ENCODE results near the gene FNIP1.
"Not testable (repeated sequence)": the region's sequence is repeated elsewhere in the genome, so short reads cannot be mapped to it uniquely, and the experiment has no call there.

Gene FNIP1

DNA sequence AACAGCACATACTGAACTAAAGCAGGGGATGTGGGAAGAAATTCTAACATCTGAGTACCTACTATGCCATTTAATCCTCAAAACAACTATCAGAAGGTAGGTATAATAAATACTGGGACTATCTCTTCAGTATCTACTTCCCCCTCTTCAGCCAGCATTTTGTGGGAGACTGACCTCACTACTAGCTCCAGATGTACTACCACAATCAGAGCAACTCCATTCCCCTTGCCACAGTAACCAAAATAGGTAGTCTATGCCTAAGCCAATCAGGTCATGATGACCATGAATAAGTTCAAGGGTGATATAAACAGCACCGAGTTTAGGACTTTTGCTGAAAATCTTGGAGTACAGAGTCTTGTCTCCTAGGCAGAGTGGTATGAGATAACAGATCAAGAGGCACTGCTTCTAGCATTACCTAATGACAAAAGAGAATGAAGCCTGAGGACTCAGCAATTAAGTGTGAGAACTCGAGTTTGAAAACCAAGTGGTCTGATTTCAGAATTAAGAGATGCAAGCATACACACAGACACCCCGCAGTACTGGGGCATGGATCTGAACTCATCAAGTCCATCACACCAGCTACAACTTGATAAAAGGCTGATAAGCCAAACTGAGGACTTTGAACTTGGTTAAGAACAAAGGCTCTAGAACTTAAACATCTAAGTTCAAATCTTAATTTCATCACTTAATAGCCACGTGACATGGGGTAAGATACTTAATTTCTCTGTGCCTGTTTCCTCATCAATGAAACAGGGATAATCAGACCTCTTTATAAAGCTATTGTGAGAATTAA lies 9.7 kb downstream of the FNIP1 start:
- no peak for DNase-seq

DNA sequence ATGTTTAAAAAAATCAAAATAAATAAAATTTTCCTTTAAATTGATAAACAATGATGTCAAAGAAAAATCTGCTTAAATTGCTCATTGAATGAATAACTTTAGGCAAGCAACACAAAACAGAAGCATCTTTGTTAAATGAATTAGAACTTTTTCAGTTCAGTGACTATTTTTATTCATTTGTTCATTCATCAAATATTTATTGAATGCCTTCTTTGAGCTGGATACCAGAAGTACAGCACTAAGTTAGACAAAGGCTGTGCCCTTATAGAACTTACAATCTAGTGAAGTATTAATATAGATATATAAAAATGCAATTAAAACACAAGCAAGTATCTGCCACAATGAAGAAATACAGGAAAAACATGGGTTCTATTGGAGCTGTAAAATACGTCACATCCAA lies 10.8 kb downstream of the FNIP1 start:
- no peak for DNase-seq

DNA sequence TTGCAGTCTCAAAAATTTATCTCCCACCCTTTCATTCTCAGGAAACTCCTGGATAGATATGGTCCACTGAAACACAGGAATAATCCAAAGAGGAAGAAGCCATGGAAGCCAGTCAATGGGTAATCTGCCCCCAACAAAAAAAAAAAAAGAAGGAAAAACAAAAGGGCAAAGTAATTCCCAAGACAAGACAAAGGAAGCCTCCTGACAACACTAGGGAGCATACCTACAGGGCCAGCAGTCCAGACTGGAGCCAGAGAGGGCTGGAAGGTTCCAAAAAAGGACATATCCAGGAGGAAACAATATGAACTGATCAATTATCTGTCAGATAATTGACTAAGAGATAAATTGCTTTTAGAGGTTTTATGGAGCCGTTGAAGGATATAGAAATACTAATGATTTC lies 12.9 kb downstream of the FNIP1 start:
- DNase-seq: no peak

DNA sequence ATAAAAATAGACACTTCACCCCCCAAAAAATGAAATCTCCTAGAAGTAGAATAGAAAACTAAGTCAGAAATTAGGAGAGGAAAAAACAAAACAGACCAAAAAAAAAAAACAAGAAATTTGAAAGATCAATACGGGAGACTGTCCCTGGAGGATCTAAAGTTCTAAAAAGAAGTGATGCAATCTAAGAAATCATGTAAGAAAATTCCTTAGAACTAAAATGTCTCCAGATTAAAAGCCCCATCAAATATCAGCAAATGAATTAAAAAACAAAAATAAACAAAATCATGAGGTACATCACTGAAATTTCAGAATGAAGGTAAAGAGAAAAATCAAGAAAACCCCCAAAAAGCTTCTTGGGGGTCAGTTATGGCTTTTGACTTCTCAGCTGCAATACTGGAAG lies 13.5 kb downstream of the FNIP1 start:
- no peak for DNase-seq

DNA sequence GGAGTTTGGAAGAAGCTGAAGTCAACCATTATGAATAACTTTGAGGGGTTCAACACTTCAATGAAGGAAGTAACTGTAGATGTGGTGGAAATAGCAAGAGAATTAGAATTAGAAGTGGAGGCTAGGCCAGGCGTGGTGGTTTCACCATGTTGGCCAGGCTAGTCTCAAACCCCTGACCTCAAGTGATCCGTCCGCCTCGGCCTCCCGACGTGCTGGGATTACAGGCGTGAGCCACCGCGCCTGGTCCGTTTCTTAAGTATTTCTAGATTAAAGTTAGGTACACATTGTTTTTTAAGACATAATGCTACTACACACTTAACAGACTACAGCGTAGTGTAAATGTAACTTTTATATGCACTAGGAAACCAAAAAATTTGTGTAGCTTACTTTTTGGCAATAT lies 14.1 kb downstream of the FNIP1 start:
- no peak for DNase-seq

DNA sequence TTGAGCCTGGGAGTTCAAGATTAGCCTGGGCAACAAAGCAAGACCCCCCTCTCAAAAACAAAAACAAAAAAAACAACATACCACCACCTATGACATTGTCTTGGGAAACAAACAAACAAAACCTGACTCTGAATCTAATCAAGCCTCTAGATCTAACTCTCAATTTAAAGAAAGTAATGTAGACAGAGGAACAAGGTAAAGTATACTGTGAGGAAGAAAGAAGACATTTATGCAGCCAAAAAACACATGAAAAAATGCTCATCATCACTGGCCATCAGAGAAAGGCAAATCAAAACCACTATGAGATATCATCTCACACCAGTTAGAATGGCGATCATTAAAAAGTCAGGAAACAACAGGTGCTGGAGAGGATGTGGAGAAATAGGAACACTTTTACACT lies 18.7 kb downstream of the FNIP1 start:
- not testable (repeated sequence) for DNase-seq

DNA sequence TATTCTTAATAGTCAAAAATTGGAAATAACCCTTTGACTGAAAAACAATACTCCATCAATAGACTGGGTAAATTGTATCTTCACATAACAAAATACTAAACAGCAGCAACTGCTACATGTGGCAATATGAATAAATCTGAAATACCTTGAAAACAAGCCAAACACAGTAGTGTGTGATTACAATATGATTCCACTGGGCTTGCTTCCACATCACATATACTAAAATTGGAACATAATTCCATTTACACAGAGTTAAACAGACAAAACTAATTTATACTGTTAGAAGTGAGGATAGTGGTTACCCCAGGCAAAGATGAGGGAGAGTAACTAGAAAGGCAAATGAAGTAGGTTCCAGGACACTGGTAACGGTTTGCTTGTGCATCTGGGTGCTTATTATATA lies 20.4 kb downstream of the FNIP1 start:
- no peak for DNase-seq

DNA sequence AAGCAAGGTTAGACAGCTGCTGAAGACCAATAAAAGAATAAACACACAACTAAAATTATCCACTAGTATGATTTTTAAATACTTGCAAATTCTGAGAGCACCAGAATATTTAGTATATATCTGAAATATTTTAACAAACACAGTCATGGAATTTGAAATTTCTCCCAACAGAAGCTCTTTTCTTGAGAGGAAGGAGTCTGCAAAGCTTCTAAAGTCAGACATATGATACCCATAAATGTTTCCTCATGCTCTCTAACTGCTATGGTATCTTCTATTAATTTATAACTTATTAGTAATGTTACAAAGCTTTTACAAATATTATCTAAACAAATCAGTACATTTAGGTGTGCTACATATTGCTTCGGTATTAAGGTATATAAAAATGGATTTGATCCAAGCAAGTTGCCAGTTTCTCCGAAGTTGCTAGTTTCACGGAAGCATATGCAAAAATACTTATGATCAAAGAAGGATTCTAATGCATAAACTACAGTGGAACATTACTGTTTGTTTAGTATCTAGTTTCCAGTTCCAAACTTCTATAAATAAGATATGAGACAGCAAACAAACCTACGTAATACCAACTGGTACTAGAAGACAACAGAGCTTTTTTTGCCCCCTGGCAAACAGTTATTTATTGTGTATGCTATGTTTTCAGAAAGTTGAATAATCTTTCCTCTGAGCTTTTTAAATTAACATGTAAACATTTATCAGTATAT lies 22.0 kb downstream of the FNIP1 start:
- no peak for DNase-seq

DNA sequence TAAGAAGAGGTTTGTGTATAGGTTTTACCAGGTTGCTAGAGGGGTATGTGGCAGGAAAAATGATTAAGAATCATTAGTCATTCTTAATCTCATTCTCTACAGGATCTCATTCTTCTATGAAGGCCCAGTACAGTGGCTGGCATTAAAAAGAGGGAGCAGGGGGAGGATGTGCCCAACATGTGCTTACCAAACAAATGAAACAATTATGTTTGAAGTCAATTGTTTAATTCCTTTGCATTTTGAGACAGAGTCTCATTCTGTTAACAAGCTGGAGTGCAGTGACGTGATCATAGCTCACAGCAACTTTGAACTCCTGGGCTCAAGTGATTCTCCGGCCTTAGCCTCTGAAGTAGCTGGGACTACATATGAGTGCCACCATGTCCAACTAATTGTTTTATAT lies 23.0 kb downstream of the FNIP1 start:
- DNase-seq: no peak

DNA sequence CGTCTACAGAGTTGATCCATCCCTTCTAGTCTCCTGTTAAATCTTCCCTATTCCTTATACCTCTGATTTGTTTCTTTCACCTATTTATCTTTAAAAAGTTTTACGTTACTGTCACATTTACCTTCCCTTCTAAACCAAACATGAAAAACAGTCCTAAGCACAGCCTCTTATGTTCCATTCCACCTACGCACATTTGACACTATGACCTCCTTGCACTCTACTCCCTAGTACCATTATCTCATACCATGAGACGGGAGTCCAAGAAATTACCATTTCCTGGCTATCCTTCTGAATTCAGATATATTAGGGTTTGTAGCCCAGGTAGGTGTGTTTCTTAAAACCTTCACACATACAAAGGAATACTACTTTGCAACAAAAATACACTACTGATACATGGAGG lies 25.1 kb downstream of the FNIP1 start:
- DNase-seq: no peak

DNA sequence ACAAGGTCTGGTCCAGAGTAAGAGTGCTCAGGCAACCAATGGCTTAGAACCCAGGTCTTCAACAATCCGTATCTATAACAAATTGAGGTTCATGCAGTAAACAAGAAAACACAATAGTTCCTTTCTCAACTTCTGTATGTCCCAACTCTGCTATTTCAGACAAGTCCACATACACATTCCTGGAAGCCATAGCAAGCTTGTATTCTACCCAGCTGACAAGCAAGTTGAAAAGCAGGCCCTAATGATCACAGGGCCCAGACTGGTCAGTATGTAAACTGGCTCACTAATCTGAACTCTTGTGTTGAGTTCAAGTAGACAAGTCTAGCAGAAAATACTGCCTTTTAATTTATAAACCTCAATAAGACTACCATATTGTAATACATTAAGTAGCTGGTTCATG lies 26.9 kb downstream of the FNIP1 start:
- no peak for DNase-seq

DNA sequence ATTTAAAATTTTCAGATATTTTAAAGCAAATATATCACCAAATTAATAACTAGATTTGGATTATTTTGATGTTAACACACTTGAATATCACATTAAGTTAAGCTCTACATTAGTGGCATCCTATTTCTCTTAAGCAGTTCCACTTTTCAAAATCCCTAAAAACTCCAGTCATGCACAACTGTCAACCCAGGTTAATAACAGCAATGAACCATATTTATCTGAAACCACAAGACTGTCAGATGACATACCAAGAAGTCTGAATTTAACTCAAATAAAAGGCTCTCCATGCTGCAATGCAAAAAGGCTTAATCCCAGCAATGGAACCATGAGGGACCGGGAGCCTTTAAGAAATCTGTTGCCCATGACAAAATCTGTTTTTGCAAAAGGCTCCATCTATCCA lies 27.5 kb downstream of the FNIP1 start:
- no peak for DNase-seq

DNA sequence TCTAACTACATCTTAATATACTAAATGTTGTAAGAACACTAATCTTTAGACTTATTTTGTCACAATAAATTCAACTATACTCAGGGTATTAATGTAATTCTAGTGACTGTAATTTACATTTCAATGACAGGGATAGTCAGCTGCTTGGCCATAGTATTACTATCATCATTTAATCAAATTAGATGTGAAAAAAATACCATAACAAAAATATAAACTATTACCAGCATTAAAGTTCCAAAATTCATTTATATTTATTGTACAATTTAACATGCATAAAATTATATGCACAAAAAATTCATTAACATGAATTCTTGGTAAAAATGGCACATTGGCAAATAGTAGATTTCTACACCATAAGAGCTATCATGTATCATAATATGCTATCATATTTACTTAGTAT lies 28.9 kb downstream of the FNIP1 start:
- no peak for DNase-seq

DNA sequence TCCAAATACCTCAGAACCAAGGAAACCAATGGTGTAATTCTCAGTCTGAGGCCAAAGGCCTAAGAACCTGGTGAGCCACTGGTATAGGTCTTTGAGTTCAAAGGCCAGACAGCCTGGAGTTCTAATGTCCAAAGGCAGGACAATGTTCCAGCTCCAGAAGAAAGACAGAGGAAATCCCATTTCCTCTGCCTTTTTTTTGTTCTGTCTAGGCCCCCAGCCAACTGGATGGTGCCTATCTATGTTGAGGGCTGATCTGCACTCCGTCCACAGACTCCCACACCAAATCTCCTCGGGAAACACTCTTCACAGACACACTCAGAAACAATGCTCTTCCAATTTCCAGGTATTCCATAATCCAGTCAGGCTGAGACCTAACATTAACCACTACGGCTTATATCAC lies 30.1 kb downstream of the FNIP1 start:
- DNase-seq: no peak

DNA sequence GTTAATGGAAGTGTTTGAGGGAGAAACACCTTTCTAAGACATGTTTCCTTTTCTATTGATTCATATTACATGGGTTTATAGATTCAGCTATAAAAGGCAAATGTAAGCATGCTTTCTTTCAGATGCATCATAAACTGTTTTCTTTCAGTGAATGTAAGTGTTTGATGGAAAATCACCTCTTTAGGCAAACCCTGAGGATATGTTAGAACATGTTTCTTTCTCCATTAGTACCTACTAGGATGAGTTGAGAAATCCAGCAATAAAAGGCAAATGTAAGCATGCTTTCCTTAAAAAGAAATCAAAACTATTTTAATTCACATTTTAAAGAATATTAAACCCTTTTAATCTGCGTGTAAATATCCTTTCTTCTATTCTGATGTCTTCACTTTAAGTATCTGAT lies 31.6 kb downstream of the FNIP1 start:
- DNase-seq: no peak

DNA sequence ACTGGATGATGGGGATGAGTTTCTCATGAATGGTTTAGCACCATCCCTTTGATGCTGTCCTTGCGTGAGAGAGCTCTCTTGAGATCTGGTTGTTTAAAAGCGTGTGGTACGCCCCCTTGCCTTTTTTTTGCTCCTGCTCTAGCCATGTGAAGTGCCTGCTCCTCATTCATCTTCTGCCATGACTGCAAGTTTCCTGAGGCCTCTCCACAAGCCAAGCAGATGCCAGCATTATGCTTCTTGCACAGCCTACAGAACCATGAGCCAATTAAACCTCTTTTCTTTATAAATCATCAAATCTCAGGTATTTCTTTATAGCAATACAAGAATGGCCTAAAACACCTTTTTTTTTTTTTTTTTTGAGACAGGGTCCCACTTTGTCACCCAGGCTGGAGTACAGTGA lies 32.8 kb downstream of the FNIP1 start:
- DNase-seq: no peak

DNA sequence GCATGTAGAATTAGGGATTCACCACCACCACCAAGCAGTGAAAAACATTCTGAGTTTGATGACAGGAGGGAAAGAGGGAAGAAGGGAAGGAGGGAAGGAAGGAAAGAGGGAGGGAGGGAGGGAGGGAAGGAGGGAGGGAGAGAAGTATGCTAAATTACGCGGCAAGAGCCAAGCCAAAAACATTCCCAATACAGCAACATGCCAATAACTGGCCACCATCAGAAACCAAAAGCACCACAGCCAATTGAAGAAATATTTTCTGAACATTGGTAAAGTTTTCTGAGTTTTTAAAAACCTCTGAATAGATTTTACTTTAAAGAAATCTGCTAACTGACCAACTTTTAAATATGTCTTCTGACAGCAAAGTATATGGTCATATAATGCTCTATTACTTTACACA lies 36.0 kb downstream of the FNIP1 start:
- DNase-seq: no peak

DNA sequence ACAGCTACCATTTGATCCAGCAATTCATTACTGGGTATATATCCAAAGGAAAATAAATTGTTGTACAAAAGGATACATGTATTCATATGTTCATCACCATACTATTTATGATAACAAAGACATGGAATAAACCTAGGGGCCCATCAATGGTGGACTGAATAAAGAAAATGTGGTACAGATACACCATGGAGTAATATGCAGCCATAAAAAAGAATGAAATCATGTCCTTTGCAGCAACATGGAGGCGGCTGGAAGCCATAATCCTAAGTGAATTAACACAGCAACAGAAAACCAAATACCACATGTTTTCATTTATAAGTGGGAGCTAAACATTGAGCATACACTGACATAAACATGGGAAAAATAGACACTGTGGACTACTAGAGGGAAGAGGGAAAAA lies 37.1 kb downstream of the FNIP1 start:
- DNase-seq: no peak

DNA sequence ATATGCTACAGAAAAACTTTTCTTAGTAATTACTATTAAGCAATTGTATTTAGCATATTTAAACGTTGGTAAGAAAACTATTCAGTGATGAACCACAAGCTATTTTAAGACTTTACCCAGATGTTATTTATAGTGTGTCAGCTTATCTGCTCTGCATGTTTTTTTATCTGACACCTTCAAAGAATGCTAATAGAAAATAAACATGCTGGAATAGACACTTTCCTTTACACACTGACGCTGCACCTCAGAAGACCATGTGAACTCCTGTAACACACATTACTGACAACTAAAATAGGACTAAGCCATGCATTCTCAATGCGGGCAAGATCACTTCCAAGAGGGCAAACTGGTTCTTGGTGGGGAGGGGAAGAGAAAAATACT lies 38.3 kb downstream of the FNIP1 start:
- no peak for DNase-seq

DNA sequence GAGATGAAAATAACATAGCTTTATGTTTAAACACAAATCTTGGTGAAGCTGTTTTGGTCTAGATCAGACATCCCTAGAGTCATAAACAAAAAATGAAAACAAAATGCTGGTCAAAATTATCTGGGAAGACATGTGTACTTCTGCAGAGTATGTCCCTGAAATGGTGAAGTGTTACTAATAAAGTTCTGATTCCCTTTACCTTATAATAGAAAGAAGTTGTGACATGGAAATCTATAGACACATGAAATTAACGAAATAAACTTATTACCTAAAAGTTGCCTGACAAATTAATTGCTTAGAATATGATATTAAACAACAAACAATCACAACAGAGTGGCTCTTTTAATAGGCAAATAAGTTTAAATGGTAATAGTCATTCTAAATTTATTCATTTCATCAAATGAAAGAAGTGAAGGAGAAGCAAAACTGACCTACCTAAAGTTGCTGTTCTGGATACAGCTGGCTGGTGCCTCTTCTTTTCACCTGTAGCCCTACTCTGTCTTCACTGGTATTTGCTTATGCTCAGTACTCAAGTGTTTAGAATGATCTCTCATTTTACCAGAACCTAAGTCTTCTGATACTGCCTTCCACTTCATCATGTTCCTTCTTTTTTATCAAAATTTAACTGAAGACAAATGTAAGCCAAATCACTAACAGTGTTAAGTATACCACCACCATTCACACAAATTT lies 38.8 kb downstream of the FNIP1 start:
- no peak for DNase-seq

DNA sequence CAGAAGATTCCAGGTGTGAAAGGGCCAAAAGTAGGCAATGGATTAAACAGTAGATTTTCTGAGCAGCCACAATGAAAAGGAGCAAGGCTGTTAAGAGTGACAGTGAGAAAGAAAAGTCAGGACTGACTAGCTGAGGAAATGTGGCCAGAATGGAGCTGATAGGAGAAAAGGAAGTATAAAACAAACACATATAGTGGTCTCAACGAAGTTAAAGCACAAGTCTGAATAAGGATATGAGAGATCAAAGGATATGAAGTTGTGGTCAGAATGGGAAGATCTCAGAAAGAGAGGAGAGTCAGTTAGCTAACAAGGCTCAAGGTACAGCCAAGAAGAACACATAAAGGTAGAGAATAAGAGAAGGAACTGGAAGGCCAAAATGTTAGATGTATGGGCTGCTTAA lies 39.9 kb downstream of the FNIP1 start:
- no peak for DNase-seq

DNA sequence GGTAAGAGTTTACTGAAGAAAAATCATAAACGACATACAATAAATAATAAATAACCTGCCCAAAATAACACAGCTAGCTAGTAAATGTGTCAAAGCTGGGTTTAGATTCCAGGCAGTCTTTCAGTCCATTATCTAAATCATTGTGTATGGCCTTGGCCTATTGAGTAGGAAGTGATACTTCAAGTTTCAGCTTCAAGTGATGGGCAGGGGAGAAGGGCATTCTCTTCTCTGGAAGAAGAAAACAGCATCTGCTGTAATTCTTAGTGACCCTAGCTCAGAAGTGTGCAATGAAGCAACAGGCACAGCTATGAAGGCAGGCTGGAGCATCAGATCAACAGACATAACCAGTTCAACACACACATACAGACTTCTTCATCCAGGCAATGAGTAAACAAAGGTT lies 42.5 kb downstream of the FNIP1 start:
- DNase-seq: no peak

DNA sequence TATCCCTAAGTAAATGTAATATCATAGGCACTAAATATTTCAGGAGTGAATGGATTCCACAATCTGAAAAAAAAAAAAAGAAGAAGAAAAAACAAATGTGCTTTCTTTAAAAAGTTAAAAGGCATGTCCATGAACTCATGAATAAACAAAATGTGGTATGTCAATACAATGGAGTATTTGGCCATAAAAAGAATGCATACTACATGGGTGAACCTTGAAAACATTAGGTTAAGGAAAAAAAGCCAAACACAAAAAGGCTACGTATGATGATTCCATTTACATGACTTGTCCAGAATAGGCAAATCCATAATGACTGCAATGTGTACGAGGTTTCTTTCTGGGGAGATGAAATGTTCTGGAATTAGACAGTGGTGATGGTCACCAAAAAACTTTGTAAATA lies 45.3 kb downstream of the FNIP1 start:
- no peak for DNase-seq

DNA sequence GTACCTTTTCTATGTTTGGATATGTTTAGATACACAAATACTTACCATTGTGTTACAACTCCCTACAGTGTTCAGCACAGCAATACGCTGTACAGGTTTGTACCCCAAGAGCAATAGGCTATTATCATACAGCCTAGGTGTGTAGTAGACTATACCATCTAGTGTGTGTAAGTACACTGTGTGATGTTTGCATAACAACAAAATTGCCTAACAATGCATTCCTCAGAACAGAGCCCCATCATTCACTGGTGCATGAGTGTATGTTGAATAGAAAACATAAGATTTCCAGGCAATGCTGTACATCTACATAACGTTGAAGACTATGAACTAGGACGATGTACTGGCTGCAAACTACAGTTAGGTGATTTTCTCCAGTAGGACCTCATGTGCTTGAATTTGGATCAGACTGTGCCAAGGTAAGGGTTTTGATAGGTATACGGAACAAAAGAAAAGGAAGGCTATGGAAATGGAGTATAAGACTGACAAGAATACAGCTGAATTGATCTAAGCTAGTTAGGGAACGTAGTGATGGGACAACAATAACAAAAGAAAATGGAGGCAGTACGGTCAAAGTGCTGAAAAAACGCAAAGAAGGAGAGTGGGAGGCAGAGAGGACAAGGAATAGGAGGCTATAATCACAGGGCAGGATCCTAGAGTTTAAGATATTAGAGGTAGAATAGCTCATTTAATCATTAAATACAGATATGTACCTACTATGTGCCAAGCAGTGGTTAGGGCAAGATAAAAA lies 46.9 kb downstream of the FNIP1 start:
- DNase-seq: no peak

Data from NCI-H2029 (cell line).